ENCODE measurements around the gene TRPC6.

GRCh38 chr11:101439488-101439887 is 144.3 kb downstream of the TRPC6 start:
- no peak for TF ChIP-seq CTCF (IDR thresholded peaks at IDR 0.05)
- no peak for TF ChIP-seq POLR2A (IDR thresholded peaks at IDR 0.05)

All from lower leg skin (tissue), 3 donors.